Thymus (tissue), 11 donors: Measurements from ENCODE around the gene AUTS2. TPM values are rescaled to one million over a fixed set of nuclear protein-coding genes. Genes with fewer than 3 reads are reported as not detected.
A peak's percentile ranks its signal among the peaks of the same experiment; 100 is the strongest.

ENCODE experiments used
- DNase-seq, 9 donors: peaks; one replicate each; pipeline ENCODE4 v3.0.0-alpha.2; 2013; ENCODE audit warnings: low spot score in 9 of 9, low read depth in 6 of 9, missing footprints in 1 of 9
- H3K27ac ChIP-seq, 2 donors: one replicate each; pipeline ENCODE4 v1.5.1; 2013; ENCODE audit warnings: control low read depth in 1 of 2, low read depth in 1 of 2, low read length in 1 of 2, mild to moderate bottlenecking in 1 of 2, moderate library complexity in 1 of 2
- H3K27me3 ChIP-seq, 2 donors: one replicate each; pipeline ENCODE4 v1.5.1; 2013; ENCODE audit warnings: low read length in 1 of 2; ENCODE audit not compliant: control insufficient read depth in 2 of 2, insufficient read depth in 1 of 2
- H3K36me3 ChIP-seq, 2 donors: one replicate each; pipeline ENCODE4 v1.5.1; 2013; ENCODE audit warnings: low read length in 1 of 2, mild to moderate bottlenecking in 1 of 2, moderate library complexity in 1 of 2; ENCODE audit not compliant: control insufficient read depth in 2 of 2, insufficient read depth in 2 of 2
- H3K4me1 ChIP-seq, 2 donors: one replicate each; pipeline ENCODE4 v1.5.1; 2013; ENCODE audit warnings: low read length in 2 of 2; ENCODE audit not compliant: control insufficient read depth in 2 of 2, insufficient read depth in 2 of 2
- H3K4me3 ChIP-seq, 2 donors: one replicate each; pipeline ENCODE4 v1.5.1; 2013; ENCODE audit warnings: low read length in 2 of 2, control low read depth in 1 of 2, mild to moderate bottlenecking in 1 of 2
- H3K9me3 ChIP-seq, 2 donors: one replicate each; pipeline ENCODE4 v1.5.1; 2013; ENCODE audit warnings: low read length in 1 of 2, mild to moderate bottlenecking in 1 of 2; ENCODE audit not compliant: control insufficient read depth in 2 of 2, insufficient read depth in 1 of 2
- WGBS: extraction: QIAGEN DNeasy Blood & Tissue Kit; methylation state at CpG from one replicate; pipeline ENCODE4 v1.1.7; 2013; 5-methylcytosine and 5-hydroxymethylcytosine counted together
- polyA plus RNA-seq: library from polyadenylated mRNA; stranded (reverse); fragments of 200-250 nt; gene quantifications from one replicate; pipeline ENCODE4 v1.2.3, GENCODE V29; 2013
- total RNA-seq: library from RNA; stranded (reverse); fragments of 120-200 nt; gene quantifications from one replicate; pipeline ENCODE4 v1.2.4, GENCODE V29; 2013
- donor health status: healthy.

Gene AUTS2
- total and polyA plus RNA-seq, 2 donors, result 9.2 to 17.1 TPM

DNA sequence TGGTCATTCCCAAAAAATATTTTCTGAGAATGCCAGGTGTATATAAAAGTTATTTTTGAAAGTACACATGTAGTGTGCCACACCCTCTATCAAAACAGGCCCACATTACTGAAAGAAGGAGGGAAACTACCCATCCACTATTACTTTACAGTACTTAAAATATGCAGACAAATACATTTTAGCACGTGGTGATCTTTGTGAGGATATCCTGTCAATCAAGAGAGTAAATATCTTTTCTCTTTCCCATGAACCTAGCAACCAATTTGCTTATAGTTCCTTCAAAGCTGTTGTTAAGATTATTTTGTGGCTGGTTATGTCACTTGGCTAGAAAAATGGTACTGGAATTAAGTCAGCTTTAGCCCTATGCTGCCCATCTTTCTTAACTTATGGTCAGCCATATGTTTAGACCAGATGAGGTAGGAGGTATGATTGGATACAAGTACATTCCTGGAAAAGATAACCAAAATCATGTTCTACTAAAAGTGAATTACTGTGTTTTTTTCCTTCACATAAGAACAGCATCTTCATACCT, 70.1 kb downstream of the AUTS2 start:
- Histone ChIP-seq H3K36me3 (no peaks in the 10 kb centered on the region), H3K27me3 (no peaks in the 10 kb centered on the region), H3K9me3 (no peaks in the 10 kb centered on the region), H3K4me1 (no peaks in the 10 kb centered on the region), H3K4me3 (no peak overlapping the region), H3K27ac (no peak overlapping the region)
- no peak for DNase-seq
- WGBS, result 40% methylated on average over 1 of the region's 1 CpG

- Histone ChIP-seq H3K27me3 (no peaks in the 10 kb centered on the region), H3K27ac (no peak overlapping the region), H3K4me3 (no peak overlapping the region), H3K9me3 (no peaks in the 10 kb centered on the region), H3K36me3 (no peaks in the 10 kb centered on the region), H3K4me1 (peaks cover 0 to 4% of the 10 kb centered on the region in 2 donors)
- WGBS, result 91% methylated on average over 4 of the region's 4 CpGs
- no peak for DNase-seq
Observed at GRCh38 chr7:69670701-69671100, 72.4 kb downstream of the AUTS2 start.

- no peaks in the 10 kb centered on the region for H3K9me3 ChIP-seq
- H3K4me3 ChIP-seq, result no peak overlapping the region
- H3K36me3 ChIP-seq, result no peaks in the 10 kb centered on the region
- H3K27ac ChIP-seq, result no peak overlapping the region
- peaks cover 0 to 8% of the 10 kb centered on the region in 2 donors for H3K4me1 ChIP-seq
- DNase-seq, result no peak
- 95% methylated on average over 2 of the region's 2 CpGs for WGBS
- no peaks in the 10 kb centered on the region for H3K27me3 ChIP-seq
Observed at GRCh38 chr7:69673074-69673473, 74.8 kb downstream of the AUTS2 start.

GRCh38 chr7:69674701-69675182, 76.5 kb downstream of the AUTS2 start:
- Histone ChIP-seq H3K4me1 (peaks cover 0 to 12% of the 10 kb centered on the region in 2 donors), H3K27me3 (no peaks in the 10 kb centered on the region), H3K36me3 (no peaks in the 10 kb centered on the region), H3K9me3 (no peaks in the 10 kb centered on the region), H3K27ac (no peak overlapping the region), H3K4me3 (no peak overlapping the region)
- DNase-seq, result peak in 1 of 9 donors; percentile 33
- 73% methylated on average over 4 of the region's 4 CpGs for WGBS

DNA sequence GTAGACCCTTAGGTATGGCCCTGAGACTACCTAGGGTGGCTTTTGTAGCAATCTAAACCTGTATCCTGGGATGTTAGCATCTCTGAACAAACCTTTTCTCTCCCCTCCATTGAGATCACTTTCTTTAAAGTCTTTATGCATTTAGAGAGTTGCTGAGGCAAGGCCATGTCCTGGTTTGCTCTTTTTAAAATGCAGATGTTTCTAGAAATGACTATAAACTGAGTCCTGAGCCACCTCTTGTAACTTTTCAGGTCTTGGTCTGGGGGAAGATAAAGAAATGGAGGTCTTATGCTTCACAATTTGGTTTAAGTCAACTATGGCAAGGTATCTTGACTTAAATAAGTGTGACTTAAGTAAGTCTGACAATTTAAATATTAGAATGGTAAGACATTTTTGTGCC, 78.0 kb downstream of the AUTS2 start:
- Histone ChIP-seq H3K4me3 (no peak overlapping the region), H3K27me3 (no peaks in the 10 kb centered on the region), H3K4me1 (peaks cover 0 to 12% of the 10 kb centered on the region in 2 donors), H3K9me3 (no peaks in the 10 kb centered on the region), H3K36me3 (no peaks in the 10 kb centered on the region), H3K27ac (no peak overlapping the region)
- no peak for DNase-seq

GRCh38 chr7:69677054-69677852, 79.0 kb downstream of the AUTS2 start:
- no peak for DNase-seq
- Histone ChIP-seq H3K4me1 (peaks cover 0 to 12% of the 10 kb centered on the region in 2 donors), H3K27ac (no peak overlapping the region), H3K36me3 (no peaks in the 10 kb centered on the region), H3K27me3 (no peaks in the 10 kb centered on the region), H3K9me3 (no peaks in the 10 kb centered on the region), H3K4me3 (no peak overlapping the region)
- WGBS, result 78% methylated on average over 4 of the region's 4 CpGs

DNA sequence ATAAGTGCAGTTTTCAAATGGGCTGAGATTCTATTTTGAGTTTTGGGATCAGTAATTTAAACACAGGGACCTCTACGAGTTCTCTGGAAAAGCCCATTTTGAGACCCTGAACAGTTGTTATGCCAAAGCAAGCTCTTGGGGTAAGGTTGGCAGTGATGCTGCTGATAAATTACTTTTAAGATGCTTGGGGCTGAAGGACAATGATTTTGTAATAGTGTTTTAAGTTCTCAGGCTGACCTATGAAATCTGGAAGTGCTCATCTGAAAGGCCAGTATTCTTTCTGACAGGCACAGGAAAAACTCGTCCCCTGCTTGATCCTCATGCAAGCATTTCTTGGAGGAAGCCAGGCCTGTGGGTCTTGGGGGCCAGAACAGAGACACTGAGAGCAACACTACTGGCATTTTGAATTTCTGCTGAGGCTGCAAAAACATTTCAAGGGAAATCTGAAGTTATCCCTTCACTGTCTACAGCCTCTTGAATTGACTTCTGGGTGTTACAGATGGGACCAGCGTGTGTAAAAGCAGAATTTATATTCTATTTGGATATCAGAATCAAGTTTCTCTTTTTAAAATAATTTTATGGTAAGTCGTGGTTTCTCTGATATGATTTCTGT, 79.7 kb downstream of the AUTS2 start:
- WGBS, result 93% methylated on average over 4 of the region's 4 CpGs
- Histone ChIP-seq H3K27ac (no peak overlapping the region), H3K4me1 (peaks cover 0 to 12% of the 10 kb centered on the region in 2 donors)

DNA sequence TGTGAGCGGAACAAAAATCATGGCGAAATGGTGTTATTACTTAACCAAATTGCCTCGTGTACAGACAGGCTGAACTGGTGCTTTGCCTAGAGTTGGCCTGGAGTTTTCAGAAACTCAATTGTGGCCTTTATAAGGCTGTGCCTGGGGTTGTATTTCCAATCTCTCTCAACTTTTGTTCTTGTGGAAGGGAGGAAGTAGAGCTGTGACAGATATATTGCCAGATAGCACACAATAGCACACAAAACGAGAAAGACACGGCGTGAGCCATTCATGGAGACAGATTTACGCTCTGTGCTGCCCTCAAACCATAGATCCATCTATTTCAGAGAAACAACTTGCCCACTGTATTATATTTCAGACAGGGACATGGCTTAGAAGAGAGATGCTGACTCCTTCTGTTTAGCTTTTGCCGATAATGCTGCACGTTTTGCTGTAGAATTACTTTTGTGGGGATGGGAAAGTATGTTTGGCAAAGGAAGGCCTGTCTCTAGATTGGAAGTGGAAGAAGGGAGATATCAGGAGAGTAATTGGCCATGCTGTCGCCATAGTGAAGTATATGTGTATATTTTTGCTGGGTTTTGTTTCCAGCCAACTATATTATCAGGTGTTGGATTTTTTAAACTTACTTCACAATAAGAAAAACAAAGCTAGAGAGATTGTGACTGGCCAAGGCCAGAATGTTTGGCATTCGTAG, 80.4 kb downstream of the AUTS2 start:
- peaks cover 0 to 12% of the 10 kb centered on the region in 2 donors for H3K4me1 ChIP-seq
- no peak overlapping the region for H3K4me3 ChIP-seq
- no peaks in the 10 kb centered on the region for H3K36me3 ChIP-seq
- peak in 1 of 9 donors; percentile 31 for DNase-seq
- H3K27ac ChIP-seq, result peak overlapping the region in 1 of 2 donors; percentile 8
- no peaks in the 10 kb centered on the region for H3K9me3 ChIP-seq
- no peaks in the 10 kb centered on the region for H3K27me3 ChIP-seq
- WGBS, result 81% methylated on average over 11 of the region's 11 CpGs

More for the DNA sequence above, 79.7 kb downstream of the AUTS2 start:
- no peak for DNase-seq
- Histone ChIP-seq H3K27me3 (no peaks in the 10 kb centered on the region), H3K4me3 (no peak overlapping the region), H3K36me3 (no peaks in the 10 kb centered on the region), H3K9me3 (no peaks in the 10 kb centered on the region)

DNA sequence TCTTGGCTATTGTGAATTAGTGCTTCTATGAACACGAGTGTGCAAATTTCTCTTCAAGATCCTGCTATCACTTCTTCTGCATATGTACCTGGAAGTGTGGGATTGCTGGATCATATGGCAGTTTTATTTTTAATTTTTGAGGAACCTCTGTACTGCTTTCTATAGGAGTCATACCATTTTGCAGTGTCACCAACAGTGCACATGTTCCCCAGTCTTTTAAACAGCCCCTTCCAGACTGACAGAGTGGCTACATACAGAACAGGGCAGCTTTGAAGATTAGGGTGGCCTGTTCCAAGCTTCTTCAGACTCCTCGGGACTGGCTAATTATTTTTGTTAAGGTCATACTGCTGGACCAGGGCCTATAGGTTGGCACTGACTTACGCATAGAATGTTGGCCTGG, 82.9 kb downstream of the AUTS2 start:
- H3K9me3 ChIP-seq, result no peaks in the 10 kb centered on the region
- no peaks in the 10 kb centered on the region for H3K27me3 ChIP-seq
- 97% methylated on average over 3 of the region's 3 CpGs for WGBS
- no peak overlapping the region for H3K4me3 ChIP-seq
- no peaks in the 10 kb centered on the region for H3K36me3 ChIP-seq
- H3K27ac ChIP-seq, result no peak overlapping the region
- no peak for DNase-seq
- peaks cover 0 to 8% of the 10 kb centered on the region in 2 donors for H3K4me1 ChIP-seq
